ENCODE data around the gene ARSD. TPM values are rescaled to one million over a fixed set of nuclear protein-coding genes. Genes with fewer than 3 reads are reported as not detected.
"Not testable (repeated sequence)": the region's sequence is repeated elsewhere in the genome, so short reads cannot be mapped to it uniquely, and the experiment has no call there.

Gene ARSD
- 1 to 10 TPM; 1.5 to 2.5 TPM for total RNA-seq
- polyA plus RNA-seq = 1 to 10 TPM; 1.3 to 3.7 (median 1.9) TPM
- 1.5 to 3.4 (median 2.3) reads per million in 6 experiments for total RNA-seq

GRCh38 chrX:2928583-2929434, at the start of gene ARSD:
Gene ARSD, minus strand, starts transcription at chrX:2929339. Its CDS starts 64 bp downstream, at chrX:2929275.
- POLR2A ChIA-PET = no interaction called here
- Mint-ChIP-seq H3K27ac (peak within 1 kb of the TSS in 7 of 10 donors; percentile 29 to 88 (median 73)), H3K36me3 (peaks cover 0 to 3% (median 0%) of the 10 kb centered on the region in 3 donors), H3K4me3 (peak within 1 kb of the TSS; percentile 63 to 87 (median 78)), H3K4me1 (peaks cover 0 to 4% (median 2%) of the 10 kb centered on the region in 4 donors), H3K9me3 (peaks cover 0 to 14% (median 0%) of the 10 kb centered on the region in 9 donors), H3K27me3 (peaks cover 0 to 9% (median 4%) of the 10 kb centered on the region in 5 donors)
- DNase-seq (peak; percentile 4 to 71 (median 27)), ATAC-seq (peak; percentile 48 to 92)

- H3K36me3 Mint-ChIP-seq, H3K4me3 Mint-ChIP-seq, H3K4me1 Mint-ChIP-seq, H3K27ac Mint-ChIP-seq, ATAC-seq, H3K27me3 Mint-ChIP-seq, POLR2A ChIA-PET, DNase-seq: not testable (repeated sequence)
- H3K9me3 Mint-ChIP-seq = peaks cover 0 to 14% (median 0%) of the 10 kb centered on the region in 9 donors
These were observed 49.5 kb upstream of the ARSD start for GRCh38 chrX:2978639-2979038.

GRCh38 chrX:2974961-2975360, 45.8 kb upstream of the ARSD start:
- ATAC-seq = no peak
- peaks cover 0 to 13% (median 0%) of the 10 kb centered on the region in 9 donors for H3K9me3 Mint-ChIP-seq
- H3K27me3 Mint-ChIP-seq = peaks cover 0 to 4% (median 1%) of the 10 kb centered on the region in 5 donors
- H3K4me1 Mint-ChIP-seq = no peaks in the 10 kb centered on the region
- no peak overlapping the region for H3K27ac Mint-ChIP-seq
- POLR2A ChIA-PET = no interaction called here
- H3K4me3 Mint-ChIP-seq = no peak overlapping the region
- peaks cover 0 to under 1% (median 0%) of the 10 kb centered on the region in 3 donors for H3K36me3 Mint-ChIP-seq
- DNase-seq = no peak

- Mint-ChIP-seq H3K27ac (peak overlapping the region in 1 of 10 donors; percentile 56), H3K4me3 (no peak overlapping the region), H3K36me3 (no peaks in the 10 kb centered on the region), H3K4me1 (peaks cover 0 to 6% (median under 1%) of the 10 kb centered on the region in 4 donors), H3K9me3 (peaks cover 0 to 6% (median 0%) of the 10 kb centered on the region in 9 donors), H3K27me3 (peaks cover 0 to 4% (median 1%) of the 10 kb centered on the region in 5 donors)
- DNase-seq (no peak), ATAC-seq (no peak)
- POLR2A ChIA-PET = no interaction called here
These were observed 43.3 kb upstream of the ARSD start for GRCh38 chrX:2972391-2972790.

- H3K36me3 Mint-ChIP-seq = no peaks in the 10 kb centered on the region
- POLR2A ChIA-PET = no interaction called here
- H3K4me1 Mint-ChIP-seq = peaks cover 0 to 6% (median under 1%) of the 10 kb centered on the region in 4 donors
- ATAC-seq (no peak), DNase-seq (no peak)
- peak overlapping the region in 1 of 10 donors; percentile 62 for H3K27ac Mint-ChIP-seq
- H3K27me3 Mint-ChIP-seq = peaks cover 0 to 4% (median 1%) of the 10 kb centered on the region in 5 donors
- H3K9me3 Mint-ChIP-seq = peaks cover 0 to 7% (median 0%) of the 10 kb centered on the region in 9 donors
- H3K4me3 Mint-ChIP-seq = peak overlapping the region in 2 of 10 donors; percentile 61 to 88
These were observed 39.9 kb upstream of the ARSD start for GRCh38 chrX:2969021-2969420.

GRCh38 chrX:2967998-2968909, 39.1 kb upstream of the ARSD start:
- H3K27ac Mint-ChIP-seq = no peak overlapping the region
- POLR2A ChIA-PET = no interaction called here

GRCh38 chrX:2967584-2967983, 38.4 kb upstream of the ARSD start:
- ATAC-seq = no peak
- peak overlapping the region in 6 of 10 donors; percentile 61 to 88 (median 76) for H3K4me3 Mint-ChIP-seq
- H3K9me3 Mint-ChIP-seq = peaks cover 0 to 7% (median 0%) of the 10 kb centered on the region in 9 donors
- H3K36me3 Mint-ChIP-seq = no peaks in the 10 kb centered on the region
- H3K27me3 Mint-ChIP-seq = peaks cover 0 to 4% (median 1%) of the 10 kb centered on the region in 5 donors
- DNase-seq = no peak
- no peak overlapping the region for H3K27ac Mint-ChIP-seq
- H3K4me1 Mint-ChIP-seq = peaks cover 0 to 6% (median under 1%) of the 10 kb centered on the region in 4 donors
- POLR2A ChIA-PET = no interaction called here

More at GRCh38 chrX:2967998-2968909, 39.1 kb upstream of the ARSD start:
- no peak for DNase-seq
- Mint-ChIP-seq H3K27me3 (peaks cover 0 to 4% (median 1%) of the 10 kb centered on the region in 5 donors), H3K36me3 (no peaks in the 10 kb centered on the region), H3K4me3 (peak overlapping the region; percentile 57 to 88 (median 74)), H3K4me1 (peaks cover 0 to 6% (median under 1%) of the 10 kb centered on the region in 4 donors), H3K9me3 (peaks cover 0 to 7% (median 0%) of the 10 kb centered on the region in 9 donors)
- peak in 1 of 2 donors; percentile 39 for ATAC-seq

- Mint-ChIP-seq H3K27me3 (peaks cover 0 to 2% (median 1%) of the 10 kb centered on the region in 5 donors), H3K36me3 (no peaks in the 10 kb centered on the region), H3K27ac (no peak overlapping the region), H3K4me1 (peaks cover 0 to 6% (median under 1%) of the 10 kb centered on the region in 4 donors), H3K9me3 (peaks cover 0 to 7% (median 0%) of the 10 kb centered on the region in 9 donors), H3K4me3 (no peak overlapping the region)
- ATAC-seq (no peak), DNase-seq (no peak)
- POLR2A ChIA-PET = no interaction called here
These were observed 37.9 kb upstream of the ARSD start for GRCh38 chrX:2967012-2967411.

GRCh38 chrX:2965965-2966364, 36.8 kb upstream of the ARSD start:
- H3K4me1 Mint-ChIP-seq = peaks cover 0 to 6% (median under 1%) of the 10 kb centered on the region in 4 donors
- no peaks in the 10 kb centered on the region for H3K36me3 Mint-ChIP-seq
- H3K4me3 Mint-ChIP-seq = no peak overlapping the region
- H3K9me3 Mint-ChIP-seq = peaks cover 0 to 4% (median 0%) of the 10 kb centered on the region in 9 donors
- DNase-seq = no peak
- no peak for ATAC-seq
- H3K27me3 Mint-ChIP-seq = peaks cover 0 to 1% (median 0%) of the 10 kb centered on the region in 5 donors
- H3K27ac Mint-ChIP-seq = no peak overlapping the region
- POLR2A ChIA-PET = no interaction called here

GRCh38 chrX:2963992-2964794, 35.1 kb upstream of the ARSD start:
- H3K27ac Mint-ChIP-seq, H3K4me3 Mint-ChIP-seq, DNase-seq, ATAC-seq, POLR2A ChIA-PET, H3K9me3 Mint-ChIP-seq, H3K4me1 Mint-ChIP-seq, H3K36me3 Mint-ChIP-seq, H3K27me3 Mint-ChIP-seq: not testable (repeated sequence)

GRCh38 chrX:2963449-2963848, 34.3 kb upstream of the ARSD start:
- H3K4me1 Mint-ChIP-seq, H3K4me3 Mint-ChIP-seq, ATAC-seq, DNase-seq, H3K36me3 Mint-ChIP-seq, POLR2A ChIA-PET, H3K27me3 Mint-ChIP-seq, H3K27ac Mint-ChIP-seq, H3K9me3 Mint-ChIP-seq: not testable (repeated sequence)

- DNase-seq = no peak
- no peak for ATAC-seq
- Mint-ChIP-seq H3K4me3 (no peak overlapping the region), H3K36me3 (no peaks in the 10 kb centered on the region), H3K27ac (no peak overlapping the region), H3K27me3 (peaks cover 0 to 7% (median 0%) of the 10 kb centered on the region in 5 donors), H3K9me3 (peaks cover 0 to 6% (median 0%) of the 10 kb centered on the region in 9 donors), H3K4me1 (no peaks in the 10 kb centered on the region)
- POLR2A ChIA-PET = no interaction called here
These were observed 33.2 kb upstream of the ARSD start for GRCh38 chrX:2962381-2962780.
